HCT116 (cell line): ENCODE measurements around the gene FGF3. TPM values are rescaled to one million over a fixed set of nuclear protein-coding genes. Genes with fewer than 3 reads are reported as not detected.

ENCODE experiments used
- ATAC-seq: fragments of 200-7000 bp; cut with Tn5 transposase; 2 replicates; pipeline ENCODE4 v1.9.1; 2020; ENCODE audit warnings: mild to moderate bottlenecking, moderate library complexity
- BruUV-seq: library from RNA; stranded (reverse); fragments of 400-500 nt; replicated peaks from 2 replicates; lab custom pipeline; 2021; lab: Mats Ljungman, UMichigan
- CTCF ChIA-PET: fragments of 300-600 bp; sonication (Branson Sonifier 250); formaldehyde crosslinking; loops from one replicate; lab custom pipeline; 2021; ENCODE audit warnings: antibody characterized with exemption; lab: Charles Lee
- POLR2A ChIA-PET: fragments of 300-600, 350-600 bp; sonication (Branson Sonifier 250); formaldehyde crosslinking; loops from one replicate; lab custom pipeline; 2021; ENCODE audit warnings: antibody characterized with exemption; lab: Charles Lee
- RAD21 ChIA-PET, 2 experiments: fragments of 300-600 bp; sonication (Branson Sonifier 250); formaldehyde crosslinking; loops; one replicate each; lab custom pipeline; 2023; ENCODE audit warnings: low total read pairs in 2 of 2; ENCODE audit not compliant: uncharacterized antibody in 2 of 2, unreplicated experiment in 2 of 2, low non-redundant PET in 1 of 2; lab: Charles Lee
- DNase-seq: peaks from one replicate; pipeline ENCODE4 v3.0.0-alpha.2; 2010; ENCODE audit warnings: low read depth, low spot score
- H2AFZ ChIP-seq: fragments of 200-600 bp; shearing (Covaris generic), sonication (generic); 2 replicates; pipeline ENCODE4 v1.6.1; 2017; ENCODE audit warnings: low read depth, mixed run types, mixed read lengths, antibody characterized with exemption, low read length; ENCODE audit not compliant: poor library complexity, severe bottlenecking
- H3K27ac ChIP-seq: 2 replicates; pipeline ENCODE4 v1.5.1; 2012; ENCODE audit warnings: low read depth, low read length
- H3K27me3 ChIP-seq: fragments of 200-600 bp; sonication (generic); 2 replicates; pipeline ENCODE4 v1.6.1; 2016; ENCODE audit warnings: mixed run types, low read length, mixed read lengths; ENCODE audit not compliant: insufficient read depth
- H3K36me3 ChIP-seq, 2 experiments: fragments of 200-500 bp in 1 of 2; fragments of 200-600 bp in 1 of 2; sonication (Bioruptor generic) in 1 of 2; sonication (generic) in 1 of 2; 2 replicates each; pipeline versions ENCODE4 v1.5.1 to v1.6.1; 2014 to 2016; ENCODE audit warnings: low read length in 2 of 2, inconsistent platforms in 1 of 2, mixed read lengths in 1 of 2, mixed run types in 1 of 2; ENCODE audit not compliant: insufficient read depth in 2 of 2, control insufficient read depth in 1 of 2
- H3K4me1 ChIP-seq, 2 experiments: fragments of 200-600 bp in 1 of 2; sonication (generic) in 1 of 2; 2 replicates each; pipeline versions ENCODE4 v1.5.1 to v1.6.1; 2012 to 2017; ENCODE audit warnings: low read length in 2 of 2, inconsistent platforms in 1 of 2, mild to moderate bottlenecking in 1 of 2, mixed read lengths in 1 of 2, mixed run types in 1 of 2, moderate library complexity in 1 of 2; ENCODE audit not compliant: insufficient read depth in 2 of 2, control insufficient read depth in 1 of 2
- H3K4me2 ChIP-seq: fragments of 200-600 bp; sonication (generic); 2 replicates; pipeline ENCODE4 v1.6.1; 2017; ENCODE audit warnings: mixed run types, low read length, mixed read lengths
- H3K4me3 ChIP-seq, 2 experiments: fragments of 200-600 bp in 1 of 2; sonication (generic) in 1 of 2; replicated peaks in 1 of 2; 2 replicates each; pipeline ENCODE4 v1.5.1; 2011 to 2016; ENCODE audit warnings: low read length in 2 of 2, control low read depth in 1 of 2, low read depth in 1 of 2, mild to moderate bottlenecking in 1 of 2, mixed read lengths in 1 of 2, mixed run types in 1 of 2
- H3K79me2 ChIP-seq: fragments of 200-600 bp; sonication (generic); 2 replicates; pipeline ENCODE4 v1.6.1; 2017; ENCODE audit warnings: mild to moderate bottlenecking, mixed run types, low read length, moderate library complexity, mixed read lengths; ENCODE audit not compliant: insufficient read depth
- H3K9ac ChIP-seq: fragments of 200-600 bp; sonication (generic); 2 replicates; pipeline ENCODE4 v1.6.1; 2016; ENCODE audit warnings: low read length, mixed read lengths
- H3K9me2 ChIP-seq: fragments of 200-600 bp; sonication (generic), shearing (Covaris generic); 2 replicates; pipeline ENCODE4 v1.6.1; 2017; ENCODE audit warnings: mixed run types, mild to moderate bottlenecking, moderate library complexity; ENCODE audit not compliant: insufficient read depth
- H3K9me3 ChIP-seq, 2 experiments: fragments of 200-500 bp in 1 of 2; fragments of 200-600 bp in 1 of 2; sonication (Bioruptor generic) in 1 of 2; sonication (generic) in 1 of 2; 2 replicates each; pipeline ENCODE4 v1.6.1; 2014 to 2017; ENCODE audit warnings: low read length in 2 of 2, mixed read lengths in 2 of 2, inconsistent platforms in 1 of 2, low read depth in 1 of 2, mild to moderate bottlenecking in 1 of 2, mixed run types in 1 of 2, moderate library complexity in 1 of 2; ENCODE audit not compliant: control insufficient read depth in 1 of 2, insufficient read depth in 1 of 2
- H4K20me1 ChIP-seq: fragments of 200-600 bp; sonication (generic), shearing (Covaris generic); 2 replicates; pipeline ENCODE4 v1.6.1; 2017; ENCODE audit warnings: mixed run types, mild to moderate bottlenecking, moderate library complexity; ENCODE audit not compliant: insufficient read depth
- CBX3 ChIP-seq: IDR thresholded peaks from 2 replicates; pipeline ENCODE4 v1.6.1; 2012; ENCODE audit warnings: low read depth
- ELF1 ChIP-seq: IDR thresholded peaks from 2 replicates; pipeline ENCODE4 v1.6.1; 2012; ENCODE audit warnings: low read depth, borderline replicate concordance
- JUND ChIP-seq: IDR thresholded peaks from 2 replicates; pipeline ENCODE4 v1.6.1; 2012
- POLR2A ChIP-seq: IDR thresholded peaks from 2 replicates; pipeline ENCODE4 v1.7.0; 2011; ENCODE audit warnings: borderline replicate concordance; ENCODE audit not compliant: insufficient read depth, insufficient read length; ENCODE audit errors: extremely low read depth
- SIN3A ChIP-seq: IDR thresholded peaks from 2 replicates; pipeline ENCODE4 v1.6.1; 2012; ENCODE audit warnings: low read depth
- ZNF274 ChIP-seq: fragments of 200-500 bp; sonication (Bioruptor generic); IDR thresholded peaks from 2 replicates; pipeline ENCODE4 v1.6.1; 2014; ENCODE audit warnings: mild to moderate bottlenecking, low read depth, low read length, inconsistent platforms
- intact Hi-C: fragments of 100-400 bp; cut with micrococcal nuclease; formaldehyde crosslinking; loops from 2 replicates; pipeline ENCODE4 v1.10.0; 2022
- total RNA-seq: library from RNA; stranded (reverse); gene quantifications from one replicate; pipeline ENCODE4 v1.2.1, GENCODE V29; 2021; ENCODE audit not compliant: unreplicated experiment
- TF ChIP-seq, protein P1 (sequence below): IDR thresholded peaks from 2 replicates; pipeline ENCODE4 v1.6.1; 2012
- TF ChIP-seq, protein P2 (sequence below), 3 experiments: fragments of 200-600 bp in 1 of 3; sonication (generic) in 1 of 3; IDR thresholded peaks in 2 of 3; conservative IDR thresholded peaks in 1 of 3; 2 replicates each; pipeline ENCODE4 v1.5.1; 2012 to 2017; ENCODE audit warnings: low read depth in 2 of 3, low read length in 2 of 3, antibody characterized with exemption in 1 of 3, borderline replicate concordance in 1 of 3, control low read depth in 1 of 3, mild to moderate bottlenecking in 1 of 3, mixed read lengths in 1 of 3, mixed run types in 1 of 3, moderate library complexity in 1 of 3; ENCODE audit not compliant: insufficient read depth in 1 of 3

Gene FGF3
- total RNA-seq, 1 experiment from 2014 or later: not detected

DNA sequence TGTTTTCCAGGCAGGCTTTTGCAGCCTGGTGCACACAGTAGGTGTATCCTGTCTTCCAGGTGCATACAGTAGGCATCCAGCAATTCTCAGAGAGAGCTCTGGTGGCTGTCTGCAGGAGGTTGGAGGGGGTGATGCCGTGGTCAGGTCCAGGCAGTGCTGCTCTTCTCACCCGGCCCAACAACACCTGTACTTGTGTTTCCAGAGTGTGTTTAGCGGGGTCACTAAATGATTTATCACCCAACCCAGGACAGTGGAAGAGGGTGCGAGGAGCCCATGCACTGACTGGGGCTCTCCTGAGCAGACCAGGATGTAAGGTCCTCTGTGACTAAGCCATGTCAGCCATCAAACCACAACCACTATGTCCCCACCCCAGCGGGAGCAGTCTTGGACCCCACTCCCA is 18.6 kb upstream of the FGF3 start:
- intact Hi-C loops: no loop called here

DNA sequence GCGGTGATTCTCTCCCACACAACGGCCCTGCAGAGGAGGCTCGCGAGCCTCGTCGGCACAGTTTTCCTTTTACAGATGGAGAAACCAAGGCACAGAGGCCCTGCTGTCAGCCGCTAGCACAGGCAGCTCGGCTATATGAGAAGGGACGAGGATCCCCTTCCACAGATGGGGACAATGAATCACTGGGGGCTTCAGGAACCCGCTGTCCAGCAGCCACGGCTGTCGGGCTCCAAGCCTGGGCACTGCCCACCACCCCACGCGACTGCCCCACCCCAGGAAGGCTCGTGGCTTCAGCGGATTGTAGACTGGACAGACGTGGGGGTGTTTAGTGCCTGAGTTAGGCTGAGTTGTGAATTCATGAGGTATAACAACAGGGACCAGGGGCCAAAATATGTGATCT is 17.2 kb upstream of the FGF3 start:
- ChIA-PET RAD21 (no interaction called here), CTCF (no interaction called here), POLR2A (no interaction called here)
- H3K27ac ChIP-seq: no peak overlapping the region
- H3K4me3 ChIP-seq: no peak overlapping the region
- H3K9me2 ChIP-seq: no peaks in the 10 kb centered on the region
- DNase-seq: no peak
- no peak overlapping the region for H2AFZ ChIP-seq
- intact Hi-C loops: no loop called here
- H4K20me1 ChIP-seq: no peaks in the 10 kb centered on the region
- peaks cover 17 to 20% of the 10 kb centered on the region in 2 experiments for H3K4me1 ChIP-seq
- H3K4me2 ChIP-seq: no peak overlapping the region
- H3K79me2 ChIP-seq: no peaks in the 10 kb centered on the region
- no TSS peak for BruUV-seq
- no peaks in the 10 kb centered on the region for H3K36me3 ChIP-seq
- H3K9me3 ChIP-seq: no peaks in the 10 kb centered on the region
- no peaks in the 10 kb centered on the region for H3K27me3 ChIP-seq
- no peak overlapping the region for H3K9ac ChIP-seq
- no peak for TF ChIP-seq CBX3
- no peak for TF ChIP-seq ZNF274
- TF ChIP-seq ELF1: no peak
- TF ChIP-seq, protein P1, sequence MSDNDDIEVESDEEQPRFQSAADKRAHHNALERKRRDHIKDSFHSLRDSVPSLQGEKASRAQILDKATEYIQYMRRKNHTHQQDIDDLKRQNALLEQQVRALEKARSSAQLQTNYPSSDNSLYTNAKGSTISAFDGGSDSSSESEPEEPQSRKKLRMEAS: no peak
- TF ChIP-seq JUND: no peak
- no peak for TF ChIP-seq POLR2A
- TF ChIP-seq SIN3A: no peak
- TF ChIP-seq, all 23 proteins: peak for 0
- ATAC-seq: no peak

More for the DNA sequence above, 18.6 kb upstream of the FGF3 start:
- POLR2A ChIA-PET: no interaction called here
- Histone ChIP-seq H3K4me3 (no peak overlapping the region), H3K9me2 (no peaks in the 10 kb centered on the region), H3K9me3 (no peaks in the 10 kb centered on the region), H3K9ac (no peak overlapping the region), H3K36me3 (no peaks in the 10 kb centered on the region), H3K4me1 (peaks cover 27% of the 10 kb centered on the region in 2 experiments), H2AFZ (no peak overlapping the region), H3K27me3 (no peaks in the 10 kb centered on the region), H3K4me2 (no peak overlapping the region), H4K20me1 (no peaks in the 10 kb centered on the region), H3K27ac (no peak overlapping the region), H3K79me2 (no peaks in the 10 kb centered on the region)
- RAD21 ChIA-PET: no interaction called here
- DNase-seq (no peak), ATAC-seq (no peak)
- TF ChIP-seq, protein P2, sequence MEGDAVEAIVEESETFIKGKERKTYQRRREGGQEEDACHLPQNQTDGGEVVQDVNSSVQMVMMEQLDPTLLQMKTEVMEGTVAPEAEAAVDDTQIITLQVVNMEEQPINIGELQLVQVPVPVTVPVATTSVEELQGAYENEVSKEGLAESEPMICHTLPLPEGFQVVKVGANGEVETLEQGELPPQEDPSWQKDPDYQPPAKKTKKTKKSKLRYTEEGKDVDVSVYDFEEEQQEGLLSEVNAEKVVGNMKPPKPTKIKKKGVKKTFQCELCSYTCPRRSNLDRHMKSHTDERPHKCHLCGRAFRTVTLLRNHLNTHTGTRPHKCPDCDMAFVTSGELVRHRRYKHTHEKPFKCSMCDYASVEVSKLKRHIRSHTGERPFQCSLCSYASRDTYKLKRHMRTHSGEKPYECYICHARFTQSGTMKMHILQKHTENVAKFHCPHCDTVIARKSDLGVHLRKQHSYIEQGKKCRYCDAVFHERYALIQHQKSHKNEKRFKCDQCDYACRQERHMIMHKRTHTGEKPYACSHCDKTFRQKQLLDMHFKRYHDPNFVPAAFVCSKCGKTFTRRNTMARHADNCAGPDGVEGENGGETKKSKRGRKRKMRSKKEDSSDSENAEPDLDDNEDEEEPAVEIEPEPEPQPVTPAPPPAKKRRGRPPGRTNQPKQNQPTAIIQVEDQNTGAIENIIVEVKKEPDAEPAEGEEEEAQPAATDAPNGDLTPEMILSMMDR (IDR thresholded peaks at IDR 0.05 in 2 of 3, conservative IDR thresholded peaks at IDR 0.05 in 1 of 3; ENCODE audit: borderline replicate concordance in 1 of 3, insufficient read depth in 1 of 3, low read depth in 2 of 3, low read length in 2 of 3): no peak
- TF ChIP-seq, protein P1: no peak
- CTCF ChIA-PET: no interaction called here
- no TSS peak for BruUV-seq
